ENCODE results near the gene ZRANB3. TPM values are rescaled to one million over a fixed set of nuclear protein-coding genes. Genes with fewer than 3 reads are reported as not detected.

The ZRANB3 gene
- total RNA-seq, 1 experiment from 2014 or later = 11.3 TPM

DNA sequence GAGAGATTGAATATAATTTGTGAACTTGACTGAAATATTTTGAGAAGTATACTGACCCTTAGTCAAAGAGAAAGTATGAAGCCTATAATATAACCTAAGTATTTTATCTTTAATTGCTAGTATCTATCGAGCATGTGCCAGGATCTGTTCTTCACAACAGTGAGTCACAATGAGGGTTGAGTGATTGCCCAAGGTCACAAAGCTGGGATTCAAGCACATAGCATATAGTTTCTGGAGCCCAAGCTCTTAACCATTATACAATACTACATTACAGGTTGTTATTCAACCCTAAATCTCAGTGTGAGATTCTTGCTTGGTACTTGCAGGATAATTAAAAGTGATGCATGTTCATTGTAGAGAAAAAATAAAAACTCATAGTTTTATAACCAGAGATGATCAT, 381.8 kb downstream of the ZRANB3 start:
- CTCF ChIA-PET = no interaction called here
- TF ChIP-seq EZH2 (IDR thresholded peaks at IDR 0.05; ENCODE audit: low read depth) = no peak
- TF ChIP-seq CTCF (conservative IDR thresholded peaks at IDR 0.05) = no peak

GRCh38 chr2:135144343-135144742, 386.7 kb downstream of the ZRANB3 start:
- Histone ChIP-seq H2AFZ (no peak overlapping the region), H3K79me2 (ENCODE audit: low read depth) (0 out of 2 replicates have a peak, but pooled peaks cover 9% of the 10 kb centered on the region), H3K27ac (no peak overlapping the region), H3F3A (ENCODE audit: insufficient read depth, low read depth) (0 out of 2 replicates have a peak, but pooled peaks cover 4% of the 10 kb centered on the region), H3K4me2 (no peak overlapping the region), H4K20me1 (ENCODE audit: insufficient read depth) (0 out of 2 replicates have a peak, but pooled peaks cover 7% of the 10 kb centered on the region), H3K4me3 (no peak overlapping the region), H3K27me3 (ENCODE audit: insufficient read depth, low read depth) (no peaks in the 10 kb centered on the region), H3K36me3 (ENCODE audit: low read depth) (peaks cover 15% of the 10 kb centered on the region; the same call in 1 of the 2 replicates), H3K9me3 (ENCODE audit: insufficient read depth, low read depth) (peaks cover 17% of the 10 kb centered on the region), H3K4me1 (replicated peaks; ENCODE audit: insufficient read depth) (peaks cover 7% of the 10 kb centered on the region; the same call in 1 of the 2 replicates), H3K9me2 (ENCODE audit: insufficient read depth) (no peaks in the 10 kb centered on the region)
- BruUV-seq (replicated peaks) = no TSS peak
- no peak for DNase-seq
- TF ChIP-seq CTCF (conservative IDR thresholded peaks at IDR 0.05) = no peak
- no peak for TF ChIP-seq EZH2 (IDR thresholded peaks at IDR 0.05; ENCODE audit: low read depth)
- ChIA-PET POLR2A (ENCODE audit: unreplicated experiment) (no interaction called here), CTCF (no interaction called here)
- intact Hi-C loops (cut with micrococcal nuclease; ENCODE audit: unreplicated experiment) = no loop called here

More for the DNA sequence above, 381.8 kb downstream of the ZRANB3 start:
- Histone ChIP-seq H3F3A (ENCODE audit: insufficient read depth, low read depth) (no peaks in the 10 kb centered on the region), H2AFZ (no peak overlapping the region), H3K9me3 (ENCODE audit: insufficient read depth, low read depth) (peaks cover 3% of the 10 kb centered on the region; the same call in 1 of the 2 replicates), H3K4me3 (no peak overlapping the region), H4K20me1 (ENCODE audit: insufficient read depth) (0 out of 2 replicates have a peak, but pooled peaks cover 3% of the 10 kb centered on the region), H3K9me2 (ENCODE audit: insufficient read depth) (no peaks in the 10 kb centered on the region), H3K36me3 (ENCODE audit: low read depth) (peaks cover 29% of the 10 kb centered on the region), H3K27ac (no peak overlapping the region), H3K27me3 (ENCODE audit: insufficient read depth, low read depth) (no peaks in the 10 kb centered on the region), H3K4me2 (no peak overlapping the region), H3K4me1 (replicated peaks; ENCODE audit: insufficient read depth) (peaks cover 4% of the 10 kb centered on the region; the same call in 1 of the 2 replicates), H3K79me2 (ENCODE audit: low read depth) (0 out of 2 replicates have a peak, but pooled peaks cover 5% of the 10 kb centered on the region)
- POLR2A ChIA-PET (ENCODE audit: unreplicated experiment) = no interaction called here
- intact Hi-C loops (cut with micrococcal nuclease; ENCODE audit: unreplicated experiment) = no loop called here
- no peak for DNase-seq
- no TSS peak for BruUV-seq (replicated peaks)

GRCh38 chr2:135142323-135142722, 388.7 kb downstream of the ZRANB3 start:
- H3K79me2 ChIP-seq (ENCODE audit: low read depth) = 0 out of 2 replicates have a peak, but pooled peaks cover 9% of the 10 kb centered on the region
- intact Hi-C loops (cut with micrococcal nuclease; ENCODE audit: unreplicated experiment) = no loop called here

More at GRCh38 chr2:135142323-135142722, 388.7 kb downstream of the ZRANB3 start:
- Histone ChIP-seq H3K4me2 (no peak overlapping the region), H3K27ac (no peak overlapping the region), H3K9me2 (ENCODE audit: insufficient read depth) (no peaks in the 10 kb centered on the region), H3F3A (ENCODE audit: insufficient read depth, low read depth) (0 out of 2 replicates have a peak, but pooled peaks cover 4% of the 10 kb centered on the region), H3K27me3 (ENCODE audit: insufficient read depth, low read depth) (no peaks in the 10 kb centered on the region), H3K4me3 (no peak overlapping the region), H3K9me3 (ENCODE audit: insufficient read depth, low read depth) (peaks cover 17% of the 10 kb centered on the region), H4K20me1 (ENCODE audit: insufficient read depth) (peaks cover 11% of the 10 kb centered on the region; the same call in 1 of the 2 replicates), H2AFZ (no peak overlapping the region), H3K4me1 (replicated peaks; ENCODE audit: insufficient read depth) (peaks cover 7% of the 10 kb centered on the region; the same call in 1 of the 2 replicates), H3K36me3 (ENCODE audit: low read depth) (peaks cover 22% of the 10 kb centered on the region; the same call in 1 of the 2 replicates)
- no TSS peak for BruUV-seq (replicated peaks)
- no peak for DNase-seq
- POLR2A ChIA-PET (ENCODE audit: unreplicated experiment) = no interaction called here
- CTCF ChIA-PET = no interaction called here
- TF ChIP-seq EZH2 (IDR thresholded peaks at IDR 0.05; ENCODE audit: low read depth) (no peak), CTCF (conservative IDR thresholded peaks at IDR 0.05) (no peak)
